ENCODE results near the gene FZD8.

FZD8 gene

GRCh38 chr10:35657621-35658020 is 15.5 kb upstream of the FZD8 start:
- DNase-seq (ENCODE audit: low read depth) = no peak
- no peak for TF ChIP-seq CTCF (IDR thresholded peaks at IDR 0.05; ENCODE audit: control insufficient read depth, insufficient read depth, low read depth, low read length, missing control alignments)
- H3K4me3 ChIP-seq (ENCODE audit: control insufficient read depth, low read depth, low read length) = no peak overlapping the region

GRCh38 chr10:35652824-35653223 is 10.7 kb upstream of the FZD8 start:
- TF ChIP-seq CTCF (IDR thresholded peaks at IDR 0.05; ENCODE audit: control insufficient read depth, insufficient read depth, low read depth, low read length, missing control alignments) = no peak
- DNase-seq (ENCODE audit: low read depth) = no peak
- H3K4me3 ChIP-seq (ENCODE audit: control insufficient read depth, low read depth, low read length) = no peak overlapping the region

- no peak for DNase-seq (ENCODE audit: low read depth)
Measured at GRCh38 chr10:35650894-35651293, 8.8 kb upstream of the FZD8 start.

DNA sequence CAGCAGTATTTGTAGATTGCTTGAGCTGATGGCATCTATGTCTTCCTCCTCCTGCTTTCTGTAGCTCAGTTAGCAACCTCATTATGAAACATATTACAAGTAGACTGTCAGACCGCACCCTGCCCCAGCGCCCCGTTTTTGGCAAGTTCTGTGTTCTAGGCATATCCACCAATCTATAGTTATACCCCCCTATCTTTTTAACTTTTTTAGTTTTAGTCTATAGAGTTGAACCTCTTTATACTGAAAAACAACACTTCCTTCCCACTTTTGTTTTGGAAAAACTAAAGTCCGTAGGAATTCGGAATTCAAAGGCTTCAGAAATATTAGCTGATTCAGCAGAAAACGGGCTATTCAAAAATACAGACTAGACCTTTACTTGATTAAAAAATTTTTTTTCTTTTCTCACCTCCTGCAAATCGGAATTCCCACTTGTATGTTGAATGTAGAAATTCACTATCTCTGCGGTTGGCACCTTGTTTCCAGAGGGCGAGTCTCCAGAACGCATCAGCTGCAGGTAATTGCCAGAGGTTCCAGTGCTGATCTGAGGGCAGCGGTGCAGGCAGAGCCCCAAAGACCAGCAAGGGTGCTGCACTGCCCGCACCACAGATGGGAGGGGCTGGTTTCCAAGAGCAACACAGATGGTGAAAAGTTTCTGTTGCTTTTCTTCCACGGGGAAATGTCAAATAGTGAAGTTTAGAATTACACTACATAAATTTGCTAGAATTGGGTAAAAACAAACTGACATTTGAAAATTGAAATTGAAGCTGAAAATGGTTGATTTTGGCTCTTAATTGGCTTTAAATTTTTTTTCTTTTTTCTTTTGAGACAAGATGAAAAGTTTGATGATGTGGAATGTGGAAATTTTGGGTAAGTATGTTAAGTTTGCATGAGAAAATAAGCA is 2.2 kb upstream of the FZD8 start:
- no peak for TF ChIP-seq CTCF (IDR thresholded peaks at IDR 0.05; ENCODE audit: control insufficient read depth, insufficient read depth, low read depth, low read length, missing control alignments)
- no peak for DNase-seq (ENCODE audit: low read depth)
- H3K4me3 ChIP-seq (ENCODE audit: control insufficient read depth, low read depth, low read length) = peak overlapping the region; percentile 54

More at GRCh38 chr10:35650894-35651293, 8.8 kb upstream of the FZD8 start:
- no peak for TF ChIP-seq CTCF (IDR thresholded peaks at IDR 0.05; ENCODE audit: control insufficient read depth, insufficient read depth, low read depth, low read length, missing control alignments)
- no peak overlapping the region for H3K4me3 ChIP-seq (ENCODE audit: control insufficient read depth, low read depth, low read length)

GRCh38 chr10:35643151-35644049 is 1.3 kb upstream of the FZD8 start:
- peak; percentile 28 for DNase-seq (ENCODE audit: low read depth)
- no peak for TF ChIP-seq CTCF (IDR thresholded peaks at IDR 0.05; ENCODE audit: control insufficient read depth, insufficient read depth, low read depth, low read length, missing control alignments)
- peak overlapping the region; percentile 54 for H3K4me3 ChIP-seq (ENCODE audit: control insufficient read depth, low read depth, low read length)

GRCh38 chr10:35642793-35643114 is 658 bp upstream of the FZD8 start:
- DNase-seq (ENCODE audit: low read depth) = no peak
- no peak for TF ChIP-seq CTCF (IDR thresholded peaks at IDR 0.05; ENCODE audit: control insufficient read depth, insufficient read depth, low read depth, low read length, missing control alignments)
- H3K4me3 ChIP-seq (ENCODE audit: control insufficient read depth, low read depth, low read length) = peak overlapping the region; percentile 54
